Activated CD4-positive, alpha-beta T cell treated with anti-CD3 and anti-CD28 coated beads, Interleukin-2, amount 50 U/mL, for 4 hours (primary cell): ENCODE measurements around the gene BPI.
"Not testable (repeated sequence)": the region's sequence is repeated elsewhere in the genome, so short reads cannot be mapped to it uniquely, and the experiment has no call there.

Source experiments
- DNase-seq, 2 experiments: peaks; one replicate each; pipeline ENCODE4 v3.0.0-alpha.2; 2020

BPI gene

GRCh38 chr20:38278763-38279162, 25.2 kb upstream of the BPI start:
- DNase-seq: no peak

GRCh38 chr20:38281176-38281915, 22.6 kb upstream of the BPI start:
- not testable (repeated sequence) for DNase-seq

GRCh38 chr20:38283236-38283635, 20.7 kb upstream of the BPI start:
- DNase-seq: no peak

GRCh38 chr20:38284066-38284650, 19.8 kb upstream of the BPI start:
- DNase-seq: not testable (repeated sequence)

GRCh38 chr20:38284893-38285444, 19.0 kb upstream of the BPI start:
- DNase-seq: no peak

GRCh38 chr20:38286586-38287531, 17.1 kb upstream of the BPI start:
- DNase-seq: no peak

GRCh38 chr20:38290829-38291814, 12.8 kb upstream of the BPI start:
- no peak for DNase-seq

- DNase-seq: no peak
Observed at GRCh38 chr20:38291966-38292365, 12.0 kb upstream of the BPI start.

GRCh38 chr20:38293491-38294065, 10.4 kb upstream of the BPI start:
- no peak for DNase-seq

GRCh38 chr20:38294076-38294591, 9.8 kb upstream of the BPI start:
- no peak for DNase-seq

- DNase-seq: no peak
Observed at GRCh38 chr20:38295811-38296210, 8.1 kb upstream of the BPI start.

GRCh38 chr20:38296433-38296832, 7.5 kb upstream of the BPI start:
- DNase-seq: no peak

- no peak for DNase-seq
Observed at GRCh38 chr20:38297916-38298674, 5.9 kb upstream of the BPI start.

GRCh38 chr20:38298768-38299288, 5.1 kb upstream of the BPI start:
- no peak for DNase-seq

GRCh38 chr20:38299963-38300362, 4.0 kb upstream of the BPI start:
- no peak for DNase-seq

GRCh38 chr20:38300438-38300837, 3.5 kb upstream of the BPI start:
- no peak for DNase-seq

- DNase-seq: no peak
Observed at GRCh38 chr20:38301309-38301708, 2.6 kb upstream of the BPI start.

GRCh38 chr20:38302786-38303185, 1.2 kb upstream of the BPI start:
- DNase-seq: no peak

GRCh38 chr20:38304845-38305447, 990 bp downstream of the BPI start:
- DNase-seq: no peak

GRCh38 chr20:38305541-38305940, 1.6 kb downstream of the BPI start:
- DNase-seq: no peak
